Breast epithelium (tissue), 3 donors: ENCODE measurements around the gene VPS41.

Experiments
- POLR2A ChIP-seq: fragments of 450-650 bp; IDR thresholded peaks from one replicate; pipeline ENCODE4 v1.6.1; 2016; ENCODE audit warnings: antibody characterized with exemption, mild to moderate bottlenecking, moderate library complexity
- POLR2AphosphoS5 ChIP-seq, 3 donors: sonication (generic); formaldehyde crosslinking; IDR thresholded peaks; one replicate each; pipeline ENCODE4 v1.6.1; 2017; ENCODE audit warnings: antibody characterized with exemption in 3 of 3
- TF ChIP-seq, protein P1 (sequence below), 3 donors: fragments of 450-650 bp; IDR thresholded peaks; one replicate each; pipeline ENCODE4 v1.5.1; 2016 to 2017; ENCODE audit warnings: antibody characterized with exemption in 3 of 3, mild to moderate bottlenecking in 3 of 3, moderate library complexity in 3 of 3

- TF ChIP-seq POLR2A, result no peak
- TF ChIP-seq, protein P1, sequence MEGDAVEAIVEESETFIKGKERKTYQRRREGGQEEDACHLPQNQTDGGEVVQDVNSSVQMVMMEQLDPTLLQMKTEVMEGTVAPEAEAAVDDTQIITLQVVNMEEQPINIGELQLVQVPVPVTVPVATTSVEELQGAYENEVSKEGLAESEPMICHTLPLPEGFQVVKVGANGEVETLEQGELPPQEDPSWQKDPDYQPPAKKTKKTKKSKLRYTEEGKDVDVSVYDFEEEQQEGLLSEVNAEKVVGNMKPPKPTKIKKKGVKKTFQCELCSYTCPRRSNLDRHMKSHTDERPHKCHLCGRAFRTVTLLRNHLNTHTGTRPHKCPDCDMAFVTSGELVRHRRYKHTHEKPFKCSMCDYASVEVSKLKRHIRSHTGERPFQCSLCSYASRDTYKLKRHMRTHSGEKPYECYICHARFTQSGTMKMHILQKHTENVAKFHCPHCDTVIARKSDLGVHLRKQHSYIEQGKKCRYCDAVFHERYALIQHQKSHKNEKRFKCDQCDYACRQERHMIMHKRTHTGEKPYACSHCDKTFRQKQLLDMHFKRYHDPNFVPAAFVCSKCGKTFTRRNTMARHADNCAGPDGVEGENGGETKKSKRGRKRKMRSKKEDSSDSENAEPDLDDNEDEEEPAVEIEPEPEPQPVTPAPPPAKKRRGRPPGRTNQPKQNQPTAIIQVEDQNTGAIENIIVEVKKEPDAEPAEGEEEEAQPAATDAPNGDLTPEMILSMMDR (IDR thresholded peaks at IDR 0.05), result no peak
- no peak for TF ChIP-seq POLR2AphosphoS5 (IDR thresholded peaks at IDR 0.05)
These were observed 19.5 kb upstream of the VPS41 start for GRCh38 chr7:38928506-38928905.
